Stimulated activated CD4-positive, alpha-beta T cell treated with anti-CD3 and anti-CD28 coated beads, Interleukin-12 subunit alpha, Interleukin-12 subunit beta, amount 100 ng/mL, for 4 hours (primary cell): ENCODE data around the gene CLDN9.

ENCODE experiments used
- DNase-seq: peaks from one replicate; pipeline ENCODE4 v3.0.0-alpha.2; 2020

CLDN9 gene

DNA sequence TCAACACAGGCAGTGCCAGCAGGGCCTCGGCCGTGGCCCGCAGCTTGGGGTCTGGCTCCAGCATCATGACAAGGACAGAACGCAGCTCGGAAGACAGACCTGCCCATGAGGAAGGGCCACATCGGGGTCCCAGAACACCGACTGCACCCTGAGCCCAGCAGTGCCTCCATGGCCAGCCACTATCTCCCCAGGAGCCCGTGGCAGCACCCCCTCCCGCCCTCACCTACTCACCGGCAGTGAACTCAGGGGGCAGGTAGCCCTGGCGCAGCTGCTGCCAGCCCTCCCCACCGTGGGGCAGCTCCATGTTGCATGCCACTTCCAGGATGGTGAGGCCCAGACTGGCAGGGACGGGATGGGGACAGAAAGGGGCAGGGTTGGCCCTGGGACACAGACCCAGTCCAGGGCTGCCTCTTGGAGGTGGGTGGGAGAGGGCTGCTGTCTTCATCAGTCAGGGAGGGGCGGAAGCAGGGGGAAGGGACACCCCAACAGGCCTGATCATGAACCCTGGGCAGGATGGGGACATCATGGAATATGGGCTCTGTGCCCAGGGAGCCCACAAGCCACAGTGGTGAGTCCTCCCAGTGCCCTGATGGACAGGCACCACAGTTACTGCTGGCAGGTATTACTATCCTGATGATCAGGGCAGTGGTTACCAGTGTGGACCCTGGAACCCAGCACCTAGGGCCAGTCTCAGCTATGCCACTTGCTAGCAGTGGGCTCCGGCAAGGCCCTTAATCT lies 38.2 kb upstream of the CLDN9 start:
- DNase-seq: no peak

DNA sequence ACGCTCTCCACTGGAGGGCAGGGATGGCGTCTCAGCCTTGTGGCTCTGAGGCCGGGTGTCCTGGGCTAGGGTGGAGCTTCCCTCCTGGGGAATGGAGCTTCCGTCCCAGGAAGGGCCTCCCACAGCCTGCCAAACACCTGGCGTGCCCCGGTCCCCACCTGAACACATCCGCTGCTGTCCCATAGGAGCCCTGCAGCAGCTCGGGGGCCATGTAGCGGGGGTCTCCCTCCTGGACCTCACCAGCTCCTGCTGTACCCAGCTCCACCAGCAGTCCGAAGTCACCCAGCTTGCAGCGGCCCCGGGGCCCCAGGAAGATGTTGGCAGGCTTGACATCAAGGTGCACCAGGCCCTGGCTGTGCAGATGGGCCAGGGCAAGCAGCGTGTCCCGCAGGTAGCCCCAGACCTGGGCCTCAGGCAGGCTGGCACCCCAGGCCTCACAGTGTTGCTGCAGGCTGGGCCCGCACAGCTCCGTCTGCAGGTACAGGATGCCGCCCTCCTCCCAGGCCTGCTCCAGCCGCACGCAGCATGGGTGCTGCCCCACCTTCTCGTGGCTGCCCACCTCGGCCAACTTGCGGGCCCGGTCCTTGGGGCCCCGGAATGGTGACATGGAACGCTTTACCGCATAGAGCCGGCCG lies 37.4 kb upstream of the CLDN9 start:
- no peak for DNase-seq

- DNase-seq: no peak
Observed at GRCh38 chr16:2976201-2976600, 36.5 kb upstream of the CLDN9 start.

DNA sequence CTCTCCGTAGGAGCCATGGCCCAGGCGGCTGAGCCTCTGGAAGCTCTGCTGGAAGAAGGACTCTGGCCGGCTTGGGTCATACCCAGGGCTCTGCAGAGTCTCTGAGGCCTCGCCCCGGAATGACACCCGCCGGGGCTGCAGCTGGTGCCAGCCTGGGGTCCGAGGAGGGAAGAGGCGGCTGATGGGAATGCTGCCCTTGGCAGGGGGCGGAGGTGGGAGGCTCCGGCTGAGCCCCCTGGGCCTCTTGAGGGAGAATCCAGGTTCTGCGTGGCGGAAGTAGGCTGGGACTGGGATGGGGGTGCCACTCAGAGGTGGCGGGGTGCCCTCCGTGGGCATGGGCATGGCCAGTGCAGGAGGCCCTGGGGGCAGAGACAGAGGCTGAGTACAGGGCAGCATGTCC lies 36.0 kb upstream of the CLDN9 start:
- no peak for DNase-seq

DNA sequence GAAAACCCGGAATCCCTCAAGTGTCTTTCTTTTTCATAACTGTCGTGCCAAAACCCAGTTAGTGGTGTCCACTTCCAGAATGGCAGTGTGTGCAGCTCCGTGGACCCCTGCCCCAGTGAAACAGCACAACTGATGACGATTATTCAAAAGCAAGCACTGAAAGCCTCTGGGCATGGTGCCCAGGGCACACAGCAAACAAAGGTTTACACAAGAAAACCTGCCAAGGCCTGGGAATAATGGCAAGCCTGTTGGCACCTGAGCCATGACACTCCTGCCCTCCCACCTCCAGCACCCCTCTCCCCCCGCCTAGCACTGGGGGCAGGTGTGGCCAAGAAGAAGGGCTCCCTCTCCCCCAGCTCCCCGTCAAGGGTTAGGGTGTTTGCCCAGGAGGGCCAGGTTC lies 35.3 kb upstream of the CLDN9 start:
- no peak for DNase-seq

GRCh38 chr16:2979669-2980226 lies 33.0 kb upstream of the CLDN9 start:
- no peak for DNase-seq

- DNase-seq: peak; percentile 97
Observed at GRCh38 chr16:2980227-2981176, 32.2 kb upstream of the CLDN9 start, which contains the start of gene PKMYT1. PKMYT1 (minus strand) TSS chr16:2980446; CDS start chr16:2979657, 789 bp downstream.

DNA sequence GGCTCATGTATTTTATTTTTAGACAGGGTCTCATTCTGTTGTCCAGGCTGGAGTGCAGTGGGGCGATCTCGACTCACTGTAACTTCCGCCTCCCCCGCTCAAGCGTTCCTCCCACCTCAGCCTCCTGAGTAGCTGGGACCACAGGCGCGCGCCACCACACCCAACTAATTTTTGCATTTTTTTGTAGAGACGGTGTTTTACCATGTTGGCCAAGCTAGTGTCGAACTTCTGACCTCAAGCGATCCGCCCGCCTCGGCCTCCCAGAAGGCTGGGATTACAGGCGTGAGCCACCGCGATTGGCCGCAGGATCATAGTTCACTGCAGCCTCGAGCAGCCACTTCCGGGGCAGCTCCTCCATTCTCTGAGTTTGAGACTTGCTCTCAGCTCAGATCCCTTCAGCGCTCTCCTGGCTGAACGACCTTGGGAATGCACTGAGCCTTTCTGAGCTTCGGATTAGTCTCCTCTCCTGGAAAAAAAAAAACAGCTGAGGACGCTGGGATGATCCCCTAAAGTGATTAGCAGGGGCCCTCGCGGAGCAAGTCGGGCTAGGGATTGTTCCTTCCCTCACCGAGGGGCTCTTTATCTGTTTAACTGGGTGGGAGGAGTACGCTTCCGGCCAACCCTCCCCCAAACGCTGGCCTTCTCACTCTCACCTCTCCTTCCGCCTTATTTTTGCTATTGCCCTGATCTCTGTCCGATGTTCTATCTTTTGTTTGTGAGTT lies 31.4 kb upstream of the CLDN9 start:
- no peak for DNase-seq

DNA sequence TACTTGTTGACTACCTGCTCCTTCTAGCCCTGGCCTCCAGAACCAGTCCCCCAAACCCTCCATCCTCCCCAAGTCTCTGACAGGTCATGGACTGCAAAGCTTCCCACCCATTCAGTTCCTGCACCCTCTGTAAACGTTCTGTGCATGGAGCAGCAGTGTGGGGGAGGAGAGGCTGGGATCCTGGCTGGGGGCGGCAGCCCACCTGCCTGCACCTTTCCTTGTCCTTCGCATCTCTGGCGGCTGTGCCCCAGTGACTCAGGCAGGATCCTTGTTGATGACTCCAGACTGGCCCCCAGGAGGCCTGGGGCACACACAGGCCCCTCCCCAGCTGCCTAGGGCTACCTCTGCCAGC lies 30.8 kb upstream of the CLDN9 start:
- no peak for DNase-seq

DNA sequence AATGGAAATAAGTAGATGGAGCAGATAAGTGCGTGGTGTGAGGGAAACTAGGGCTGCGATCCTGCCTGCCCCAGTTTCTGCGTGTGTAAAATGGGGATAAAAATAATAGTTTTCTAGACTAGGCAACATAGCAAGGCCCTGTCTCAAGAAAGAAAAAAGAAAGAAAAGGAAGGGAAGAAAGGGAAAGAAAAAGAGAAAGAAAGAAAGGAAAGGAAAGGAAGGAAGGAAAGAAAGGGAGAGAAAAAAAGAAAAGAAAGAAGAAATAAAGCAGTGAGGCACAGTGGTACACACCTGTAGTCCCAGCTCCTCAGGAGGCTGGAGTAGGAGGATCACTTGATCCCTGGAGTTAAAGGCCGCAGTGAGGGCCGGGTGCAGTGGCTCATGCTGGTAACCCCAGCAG lies 30.3 kb upstream of the CLDN9 start:
- no peak for DNase-seq

DNA sequence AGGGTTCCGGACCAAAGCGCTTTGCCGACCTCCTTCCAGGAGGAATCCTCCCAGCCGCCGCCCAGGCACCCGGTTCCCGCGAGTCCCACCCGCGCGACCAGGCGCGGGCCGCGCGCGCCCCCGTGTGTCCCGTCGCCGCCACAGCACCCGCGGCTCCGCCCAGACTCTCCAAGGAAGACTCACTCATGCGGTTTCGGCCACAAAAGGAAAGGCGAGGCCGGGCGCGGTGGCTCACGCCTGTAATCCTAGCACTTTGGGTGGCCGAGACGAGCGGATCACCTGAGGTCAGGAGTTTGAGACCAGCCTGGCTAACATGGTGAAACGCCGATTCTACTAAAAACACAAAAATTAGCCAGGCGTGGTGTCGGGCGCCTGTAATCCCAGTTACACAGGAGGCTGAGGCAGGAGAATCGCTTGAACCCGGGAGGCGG lies 29.0 kb upstream of the CLDN9 start:
- peak; percentile 71 for DNase-seq

DNA sequence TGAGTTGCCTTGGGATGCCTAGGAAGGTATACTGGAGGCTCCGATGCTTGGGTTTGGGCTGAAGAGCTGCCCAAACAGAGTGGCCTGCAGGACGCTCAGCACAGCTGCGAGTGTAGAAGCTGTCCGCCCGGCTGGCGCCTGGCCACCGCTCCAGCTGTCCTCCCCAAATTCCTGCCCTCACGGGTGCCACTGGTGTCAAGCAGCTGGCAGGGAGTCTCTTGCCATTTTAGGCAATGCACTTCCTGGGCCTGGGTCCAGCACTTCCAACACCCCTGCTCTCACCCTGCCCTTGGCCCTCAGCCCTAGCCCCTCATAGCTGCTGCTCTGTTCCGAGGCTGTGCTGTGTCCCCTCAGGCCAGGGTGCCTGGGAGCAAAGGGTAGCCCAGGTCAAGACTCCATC lies 27.3 kb upstream of the CLDN9 start:
- DNase-seq: no peak

GRCh38 chr16:2985893-2986355 lies 26.8 kb upstream of the CLDN9 start:
- DNase-seq: no peak

DNA sequence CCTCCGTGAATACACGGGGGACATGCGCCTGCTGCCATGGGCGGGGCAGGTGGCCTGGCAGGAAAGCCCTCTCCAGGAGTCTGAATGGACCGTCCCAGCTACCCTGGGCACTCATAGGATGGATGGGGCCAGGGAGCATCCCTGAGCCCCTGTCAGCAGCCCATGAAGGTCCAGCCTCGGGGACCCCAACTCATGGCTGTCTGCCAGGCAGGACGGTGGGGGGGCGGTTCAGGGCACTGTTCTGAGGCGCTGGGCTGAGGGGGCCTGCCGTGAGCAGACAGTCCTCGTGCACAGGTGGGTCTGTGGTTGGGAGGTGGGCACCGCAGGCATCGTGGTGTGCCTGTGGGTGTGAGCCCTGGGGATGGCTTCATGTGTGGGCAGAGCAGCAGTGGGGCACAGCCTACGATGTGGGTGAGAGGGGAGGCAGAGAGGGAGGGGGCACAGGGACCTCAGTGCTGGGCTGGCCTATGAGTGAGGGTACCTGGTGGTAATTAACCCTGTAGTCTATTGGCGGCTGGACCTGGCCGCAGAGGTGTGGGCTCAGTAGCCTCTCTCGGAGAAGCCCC lies 26.0 kb upstream of the CLDN9 start:
- no peak for DNase-seq

- DNase-seq: no peak
Observed at GRCh38 chr16:2987286-2987685, 25.4 kb upstream of the CLDN9 start.

DNA sequence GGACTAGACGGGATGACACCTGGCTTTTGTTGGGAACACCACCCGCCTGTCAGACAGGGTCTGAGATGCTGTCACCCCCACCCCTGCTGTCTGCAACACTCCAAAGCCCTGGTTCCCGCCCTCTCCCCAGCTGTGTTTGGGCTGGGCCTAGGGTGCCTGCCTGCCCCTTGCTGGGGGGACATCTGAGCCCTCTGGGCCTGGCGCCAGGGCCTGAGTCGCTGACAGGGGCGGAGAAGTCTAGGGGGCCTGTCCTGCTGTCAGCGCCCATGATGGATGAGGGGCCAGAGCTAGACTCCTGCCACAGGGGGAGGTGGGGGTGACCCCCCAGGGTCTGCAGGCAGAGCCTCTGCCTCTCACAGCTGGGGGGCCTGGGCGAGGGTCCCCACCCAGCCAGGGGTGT lies 24.9 kb upstream of the CLDN9 start:
- no peak for DNase-seq

DNA sequence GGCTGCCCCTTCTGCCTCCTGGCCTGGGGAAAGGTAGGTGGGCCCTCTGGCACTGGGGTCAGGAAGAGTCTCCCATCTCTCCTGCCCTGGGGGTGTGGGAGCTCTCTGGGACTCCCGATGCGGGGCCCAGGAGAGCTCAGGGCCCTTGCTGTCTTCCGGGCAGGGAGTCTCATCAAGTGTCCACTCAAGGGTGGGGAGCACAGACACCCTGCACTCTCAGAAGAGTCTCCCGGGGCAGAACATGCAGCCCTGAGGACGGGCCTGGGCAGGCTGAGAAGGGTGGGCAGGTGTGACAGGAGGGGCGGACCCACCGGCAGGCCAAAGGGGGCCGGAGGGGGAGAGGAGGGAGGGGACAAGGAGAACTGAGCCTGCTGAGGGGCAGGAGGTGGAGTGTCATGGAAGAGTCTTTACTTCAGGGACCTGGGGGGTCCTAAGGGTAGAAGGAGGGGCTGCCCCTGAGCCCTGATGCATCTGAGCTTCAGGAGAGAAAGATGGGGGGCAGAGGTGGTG lies 24.1 kb upstream of the CLDN9 start:
- no peak for DNase-seq

GRCh38 chr16:2990891-2991290 lies 21.8 kb upstream of the CLDN9 start:
- DNase-seq: no peak

GRCh38 chr16:2991566-2992261 lies 21.0 kb upstream of the CLDN9 start:
- no peak for DNase-seq

DNA sequence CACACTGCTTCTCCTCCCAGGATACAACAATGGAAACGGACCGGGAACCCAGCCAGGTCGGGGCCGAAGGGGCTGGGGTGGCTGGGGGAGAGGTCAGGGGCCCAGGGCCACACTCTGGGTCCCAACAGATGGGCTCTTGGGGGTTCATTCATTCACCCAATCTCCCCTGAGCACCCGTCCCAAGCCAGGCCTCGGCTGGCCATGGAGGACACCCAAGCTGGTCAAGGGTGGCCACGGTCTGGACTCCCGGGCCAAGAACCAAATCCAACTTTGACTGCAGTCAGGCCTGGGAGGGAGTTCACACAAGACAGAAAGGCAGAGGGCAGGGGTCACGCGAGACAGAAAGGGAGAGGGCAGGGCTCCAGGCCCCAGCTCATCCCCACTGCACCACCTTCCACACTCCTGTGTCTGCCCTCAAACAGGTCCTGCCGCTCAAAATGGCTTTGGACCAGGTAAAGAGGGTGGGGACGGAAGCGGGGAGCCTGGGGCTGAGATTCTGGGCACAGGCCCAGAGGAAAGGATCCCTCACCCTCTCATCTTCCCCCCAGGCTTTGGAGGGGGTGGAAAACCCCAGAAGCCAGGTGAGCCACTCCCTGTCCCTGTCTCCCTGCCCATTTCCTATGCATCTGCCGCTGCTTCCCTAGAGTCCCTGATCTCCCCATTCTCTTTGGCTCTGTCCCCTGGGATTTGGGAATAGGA lies 20.2 kb upstream of the CLDN9 start:
- no peak for DNase-seq

DNA sequence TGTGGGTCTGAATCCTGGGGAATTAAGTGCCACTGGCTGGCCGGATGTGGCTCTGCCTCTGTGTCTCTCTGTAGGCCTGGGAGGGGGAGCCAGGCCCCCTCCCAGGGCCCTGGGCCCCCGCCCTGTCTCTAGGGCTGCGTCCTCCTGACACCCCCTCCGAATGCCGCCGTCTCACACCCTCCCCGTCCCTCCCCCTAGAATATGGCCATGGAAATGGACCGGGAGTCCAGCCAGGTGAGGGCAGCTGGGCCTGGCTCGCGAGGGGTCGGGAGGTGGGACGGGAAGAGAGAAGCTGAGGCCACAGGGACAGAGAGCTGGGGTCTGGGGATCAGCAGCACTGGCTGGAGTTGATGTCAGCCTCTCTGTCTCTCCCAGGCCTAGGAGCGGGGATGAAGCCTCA lies 16.4 kb upstream of the CLDN9 start:
- DNase-seq: no peak
